HCT116 (cell line): ENCODE measurements around the gene CHRNG. TPM values are rescaled to one million over a fixed set of nuclear protein-coding genes. Genes with fewer than 3 reads are reported as not detected.
"Not testable (repeated sequence)": the region's sequence is repeated elsewhere in the genome, so short reads cannot be mapped to it uniquely, and the experiment has no call there.

Experiments used
- ATAC-seq: fragments of 200-7000 bp; cut with Tn5 transposase; 2 replicates; pipeline ENCODE4 v1.9.1; 2020; ENCODE audit warnings: mild to moderate bottlenecking, moderate library complexity
- BruUV-seq: library from RNA; stranded (reverse); fragments of 400-500 nt; replicated peaks from 2 replicates; lab custom pipeline; 2021; lab: Mats Ljungman, UMichigan
- CTCF ChIA-PET: fragments of 300-600 bp; sonication (Branson Sonifier 250); formaldehyde crosslinking; loops from one replicate; lab custom pipeline; 2021; ENCODE audit warnings: antibody characterized with exemption; lab: Charles Lee
- POLR2A ChIA-PET: fragments of 300-600, 350-600 bp; sonication (Branson Sonifier 250); formaldehyde crosslinking; loops from one replicate; lab custom pipeline; 2021; ENCODE audit warnings: antibody characterized with exemption; lab: Charles Lee
- RAD21 ChIA-PET, 2 experiments: fragments of 300-600 bp; sonication (Branson Sonifier 250); formaldehyde crosslinking; loops; one replicate each; lab custom pipeline; 2023; ENCODE audit warnings: low total read pairs in 2 of 2; ENCODE audit not compliant: uncharacterized antibody in 2 of 2, unreplicated experiment in 2 of 2, low non-redundant PET in 1 of 2; lab: Charles Lee
- DNase-seq: peaks from one replicate; pipeline ENCODE4 v3.0.0-alpha.2; 2010; ENCODE audit warnings: low read depth, low spot score
- H2AFZ ChIP-seq: fragments of 200-600 bp; shearing (Covaris generic), sonication (generic); 2 replicates; pipeline ENCODE4 v1.6.1; 2017; ENCODE audit warnings: low read depth, mixed run types, mixed read lengths, antibody characterized with exemption, low read length; ENCODE audit not compliant: poor library complexity, severe bottlenecking
- H3K27ac ChIP-seq: 2 replicates; pipeline ENCODE4 v1.5.1; 2012; ENCODE audit warnings: low read depth, low read length
- H3K27me3 ChIP-seq: fragments of 200-600 bp; sonication (generic); 2 replicates; pipeline ENCODE4 v1.6.1; 2016; ENCODE audit warnings: mixed run types, low read length, mixed read lengths; ENCODE audit not compliant: insufficient read depth
- H3K36me3 ChIP-seq, 2 experiments: fragments of 200-500 bp in 1 of 2; fragments of 200-600 bp in 1 of 2; sonication (Bioruptor generic) in 1 of 2; sonication (generic) in 1 of 2; 2 replicates each; pipeline versions ENCODE4 v1.5.1 to v1.6.1; 2014 to 2016; ENCODE audit warnings: low read length in 2 of 2, inconsistent platforms in 1 of 2, mixed read lengths in 1 of 2, mixed run types in 1 of 2; ENCODE audit not compliant: insufficient read depth in 2 of 2, control insufficient read depth in 1 of 2
- H3K4me1 ChIP-seq, 2 experiments: fragments of 200-600 bp in 1 of 2; sonication (generic) in 1 of 2; 2 replicates each; pipeline versions ENCODE4 v1.5.1 to v1.6.1; 2012 to 2017; ENCODE audit warnings: low read length in 2 of 2, inconsistent platforms in 1 of 2, mild to moderate bottlenecking in 1 of 2, mixed read lengths in 1 of 2, mixed run types in 1 of 2, moderate library complexity in 1 of 2; ENCODE audit not compliant: insufficient read depth in 2 of 2, control insufficient read depth in 1 of 2
- H3K4me2 ChIP-seq: fragments of 200-600 bp; sonication (generic); 2 replicates; pipeline ENCODE4 v1.6.1; 2017; ENCODE audit warnings: mixed run types, low read length, mixed read lengths
- H3K4me3 ChIP-seq, 2 experiments: fragments of 200-600 bp in 1 of 2; sonication (generic) in 1 of 2; replicated peaks in 1 of 2; 2 replicates each; pipeline ENCODE4 v1.5.1; 2011 to 2016; ENCODE audit warnings: low read length in 2 of 2, control low read depth in 1 of 2, low read depth in 1 of 2, mild to moderate bottlenecking in 1 of 2, mixed read lengths in 1 of 2, mixed run types in 1 of 2
- H3K79me2 ChIP-seq: fragments of 200-600 bp; sonication (generic); 2 replicates; pipeline ENCODE4 v1.6.1; 2017; ENCODE audit warnings: mild to moderate bottlenecking, mixed run types, low read length, moderate library complexity, mixed read lengths; ENCODE audit not compliant: insufficient read depth
- H3K9ac ChIP-seq: fragments of 200-600 bp; sonication (generic); 2 replicates; pipeline ENCODE4 v1.6.1; 2016; ENCODE audit warnings: low read length, mixed read lengths
- H3K9me2 ChIP-seq: fragments of 200-600 bp; sonication (generic), shearing (Covaris generic); 2 replicates; pipeline ENCODE4 v1.6.1; 2017; ENCODE audit warnings: mixed run types, mild to moderate bottlenecking, moderate library complexity; ENCODE audit not compliant: insufficient read depth
- H3K9me3 ChIP-seq, 2 experiments: fragments of 200-500 bp in 1 of 2; fragments of 200-600 bp in 1 of 2; sonication (Bioruptor generic) in 1 of 2; sonication (generic) in 1 of 2; 2 replicates each; pipeline ENCODE4 v1.6.1; 2014 to 2017; ENCODE audit warnings: low read length in 2 of 2, mixed read lengths in 2 of 2, inconsistent platforms in 1 of 2, low read depth in 1 of 2, mild to moderate bottlenecking in 1 of 2, mixed run types in 1 of 2, moderate library complexity in 1 of 2; ENCODE audit not compliant: control insufficient read depth in 1 of 2, insufficient read depth in 1 of 2
- H4K20me1 ChIP-seq: fragments of 200-600 bp; sonication (generic), shearing (Covaris generic); 2 replicates; pipeline ENCODE4 v1.6.1; 2017; ENCODE audit warnings: mixed run types, mild to moderate bottlenecking, moderate library complexity; ENCODE audit not compliant: insufficient read depth
- EZH2phosphoT487 ChIP-seq: fragments of 200-600 bp; IDR thresholded peaks from 2 replicates; pipeline ENCODE4 v1.6.1; 2018; ENCODE audit warnings: antibody characterized with exemption, borderline replicate concordance
- JUND ChIP-seq: IDR thresholded peaks from 2 replicates; pipeline ENCODE4 v1.6.1; 2012
- POLR2A ChIP-seq: IDR thresholded peaks from 2 replicates; pipeline ENCODE4 v1.7.0; 2011; ENCODE audit warnings: borderline replicate concordance; ENCODE audit not compliant: insufficient read depth, insufficient read length; ENCODE audit errors: extremely low read depth
- SRF ChIP-seq: IDR thresholded peaks from 2 replicates; pipeline ENCODE4 v1.6.1; 2012; ENCODE audit warnings: low read depth
- YY1 ChIP-seq: IDR thresholded peaks from 2 replicates; pipeline ENCODE4 v1.6.1; 2011; ENCODE audit warnings: low read length, low read depth, moderate library complexity, mild to moderate bottlenecking; ENCODE audit not compliant: insufficient replicate concordance; ENCODE audit errors: extremely low read depth
- ZFX ChIP-seq: fragments of 450-650 bp; IDR thresholded peaks from 2 replicates; pipeline ENCODE4 v1.6.1; 2017
- intact Hi-C: fragments of 100-400 bp; cut with micrococcal nuclease; formaldehyde crosslinking; loops from 2 replicates; pipeline ENCODE4 v1.10.0; 2022
- total RNA-seq: library from RNA; stranded (reverse); gene quantifications from one replicate; pipeline ENCODE4 v1.2.1, GENCODE V29; 2021; ENCODE audit not compliant: unreplicated experiment
- TF ChIP-seq, protein P1 (sequence below): IDR thresholded peaks from 2 replicates; pipeline ENCODE4 v1.6.1; 2012; ENCODE audit warnings: low read depth
- TF ChIP-seq, protein P2 (sequence below): IDR thresholded peaks from 2 replicates; pipeline ENCODE4 v1.6.1; 2011; ENCODE audit warnings: mild to moderate bottlenecking, low read length, moderate library complexity; ENCODE audit not compliant: insufficient replicate concordance; ENCODE audit errors: extremely low read depth
- TF ChIP-seq, protein P3 (sequence below): IDR thresholded peaks from 2 replicates; pipeline ENCODE4 v1.6.1; 2012

The CHRNG gene
- total RNA-seq, 1 experiment from 2014 or later: not detected

DNA sequence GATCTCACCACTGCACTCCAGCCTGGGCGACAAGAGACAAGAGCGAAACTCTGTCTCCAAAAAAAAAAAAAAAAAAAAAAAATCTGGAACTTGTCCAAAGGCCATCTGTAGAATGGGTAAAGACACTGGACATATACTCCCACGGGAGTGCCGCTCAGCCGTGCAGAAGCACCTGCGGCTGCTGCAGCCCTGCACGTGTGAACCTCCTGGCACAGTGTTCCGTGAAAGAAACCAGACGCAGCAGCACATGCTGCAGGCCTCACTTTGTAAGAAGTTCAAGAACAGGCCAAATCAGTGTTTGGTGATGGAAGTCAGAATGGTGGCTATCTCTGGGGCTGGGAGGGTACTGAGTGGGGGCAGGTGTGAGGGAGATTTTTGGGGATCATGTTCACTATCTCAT lies 7.1 kb upstream of the CHRNG start:
- intact Hi-C loops: no loop called here
- Histone ChIP-seq H3K36me3 (no peaks in the 10 kb centered on the region), H3K9ac (no peak overlapping the region), H3K79me2 (no peaks in the 10 kb centered on the region), H3K27me3 (no peaks in the 10 kb centered on the region), H3K4me2 (no peak overlapping the region), H3K4me3 (no peak overlapping the region), H4K20me1 (no peaks in the 10 kb centered on the region), H3K4me1 (no peaks in the 10 kb centered on the region), H3K9me3 (peaks cover 0 to 8% of the 10 kb centered on the region in 2 experiments; a peak in 3 of 4 replicates), H2AFZ (no peak overlapping the region), H3K27ac (no peak overlapping the region), H3K9me2 (no peaks in the 10 kb centered on the region)
- no TSS peak for BruUV-seq
- RAD21 ChIA-PET: no interaction called here
- TF ChIP-seq SRF (no peak), POLR2A (no peak), YY1 (no peak), ZFX (no peak), JUND (no peak), EZH2phosphoT487 (no peak)
- TF ChIP-seq, protein P1, sequence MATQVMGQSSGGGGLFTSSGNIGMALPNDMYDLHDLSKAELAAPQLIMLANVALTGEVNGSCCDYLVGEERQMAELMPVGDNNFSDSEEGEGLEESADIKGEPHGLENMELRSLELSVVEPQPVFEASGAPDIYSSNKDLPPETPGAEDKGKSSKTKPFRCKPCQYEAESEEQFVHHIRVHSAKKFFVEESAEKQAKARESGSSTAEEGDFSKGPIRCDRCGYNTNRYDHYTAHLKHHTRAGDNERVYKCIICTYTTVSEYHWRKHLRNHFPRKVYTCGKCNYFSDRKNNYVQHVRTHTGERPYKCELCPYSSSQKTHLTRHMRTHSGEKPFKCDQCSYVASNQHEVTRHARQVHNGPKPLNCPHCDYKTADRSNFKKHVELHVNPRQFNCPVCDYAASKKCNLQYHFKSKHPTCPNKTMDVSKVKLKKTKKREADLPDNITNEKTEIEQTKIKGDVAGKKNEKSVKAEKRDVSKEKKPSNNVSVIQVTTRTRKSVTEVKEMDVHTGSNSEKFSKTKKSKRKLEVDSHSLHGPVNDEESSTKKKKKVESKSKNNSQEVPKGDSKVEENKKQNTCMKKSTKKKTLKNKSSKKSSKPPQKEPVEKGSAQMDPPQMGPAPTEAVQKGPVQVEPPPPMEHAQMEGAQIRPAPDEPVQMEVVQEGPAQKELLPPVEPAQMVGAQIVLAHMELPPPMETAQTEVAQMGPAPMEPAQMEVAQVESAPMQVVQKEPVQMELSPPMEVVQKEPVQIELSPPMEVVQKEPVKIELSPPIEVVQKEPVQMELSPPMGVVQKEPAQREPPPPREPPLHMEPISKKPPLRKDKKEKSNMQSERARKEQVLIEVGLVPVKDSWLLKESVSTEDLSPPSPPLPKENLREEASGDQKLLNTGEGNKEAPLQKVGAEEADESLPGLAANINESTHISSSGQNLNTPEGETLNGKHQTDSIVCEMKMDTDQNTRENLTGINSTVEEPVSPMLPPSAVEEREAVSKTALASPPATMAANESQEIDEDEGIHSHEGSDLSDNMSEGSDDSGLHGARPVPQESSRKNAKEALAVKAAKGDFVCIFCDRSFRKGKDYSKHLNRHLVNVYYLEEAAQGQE: no peak
- TF ChIP-seq, protein P2, sequence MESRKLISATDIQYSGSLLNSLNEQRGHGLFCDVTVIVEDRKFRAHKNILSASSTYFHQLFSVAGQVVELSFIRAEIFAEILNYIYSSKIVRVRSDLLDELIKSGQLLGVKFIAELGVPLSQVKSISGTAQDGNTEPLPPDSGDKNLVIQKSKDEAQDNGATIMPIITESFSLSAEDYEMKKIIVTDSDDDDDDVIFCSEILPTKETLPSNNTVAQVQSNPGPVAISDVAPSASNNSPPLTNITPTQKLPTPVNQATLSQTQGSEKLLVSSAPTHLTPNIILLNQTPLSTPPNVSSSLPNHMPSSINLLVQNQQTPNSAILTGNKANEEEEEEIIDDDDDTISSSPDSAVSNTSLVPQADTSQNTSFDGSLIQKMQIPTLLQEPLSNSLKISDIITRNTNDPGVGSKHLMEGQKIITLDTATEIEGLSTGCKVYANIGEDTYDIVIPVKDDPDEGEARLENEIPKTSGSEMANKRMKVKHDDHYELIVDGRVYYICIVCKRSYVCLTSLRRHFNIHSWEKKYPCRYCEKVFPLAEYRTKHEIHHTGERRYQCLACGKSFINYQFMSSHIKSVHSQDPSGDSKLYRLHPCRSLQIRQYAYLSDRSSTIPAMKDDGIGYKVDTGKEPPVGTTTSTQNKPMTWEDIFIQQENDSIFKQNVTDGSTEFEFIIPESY: no peak
- TF ChIP-seq, protein P3, sequence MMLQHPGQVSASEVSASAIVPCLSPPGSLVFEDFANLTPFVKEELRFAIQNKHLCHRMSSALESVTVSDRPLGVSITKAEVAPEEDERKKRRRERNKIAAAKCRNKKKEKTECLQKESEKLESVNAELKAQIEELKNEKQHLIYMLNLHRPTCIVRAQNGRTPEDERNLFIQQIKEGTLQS: no peak
- CTCF ChIA-PET: no interaction called here
- POLR2A ChIA-PET: interaction anchor here (1.1 kb wide), 1 partner anchor 18 kb away, joined by 3 read pairs; the partner anchor contains the start of genes EIF4E2 and TIGD1
- DNase-seq (no peak), ATAC-seq (no peak)

DNA sequence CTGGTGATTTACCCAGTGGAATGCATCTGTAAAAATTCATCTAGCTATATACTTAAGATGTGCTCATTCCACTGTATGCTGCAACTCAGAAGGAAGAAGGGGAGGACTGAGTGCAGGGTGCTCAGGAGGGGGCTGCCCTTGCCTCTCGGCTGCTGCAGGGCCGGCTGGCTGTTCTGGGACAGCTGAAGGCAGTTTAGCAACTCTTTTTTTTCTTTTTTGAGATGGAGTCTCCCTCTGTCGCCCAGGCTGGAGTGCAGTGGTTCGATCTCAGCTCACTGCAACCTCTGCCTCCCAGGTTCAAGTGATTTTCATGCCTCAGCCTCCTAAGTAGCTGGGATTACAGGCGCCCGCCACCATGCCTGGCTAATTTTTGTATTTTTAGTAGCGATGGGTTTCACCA lies 6.7 kb upstream of the CHRNG start:
- H3K27me3 ChIP-seq, H3K9me2 ChIP-seq, BruUV-seq, H3K4me2 ChIP-seq, H3K27ac ChIP-seq, H3K4me3 ChIP-seq, H3K4me1 ChIP-seq, H3K79me2 ChIP-seq, H2AFZ ChIP-seq, intact Hi-C loops, H3K9me3 ChIP-seq, H3K36me3 ChIP-seq, ATAC-seq, DNase-seq, H4K20me1 ChIP-seq, RAD21 ChIA-PET, CTCF ChIA-PET, H3K9ac ChIP-seq: not testable (repeated sequence)
- POLR2A ChIA-PET: interaction anchor here (1.1 kb wide), 1 partner anchor 18 kb away, joined by 3 read pairs; the partner anchor contains the start of genes EIF4E2 and TIGD1
